HG02798 (cell line): ENCODE measurements around the gene USP2.

ENCODE experiments used
- ATAC-seq: cut with Tn5 transposase; IDR thresholded peaks from one replicate; pipeline ENCODE4 v1.9.1; 2021; ENCODE audit warnings: mild to moderate bottlenecking; ENCODE audit not compliant: unreplicated experiment, poor library complexity

The USP2 gene

GRCh38 chr11:119347242-119347641 lies 34.2 kb downstream of the USP2 start:
- ATAC-seq, result no peak

GRCh38 chr11:119346605-119347004 lies 34.9 kb downstream of the USP2 start, which contains the start of gene MFRP:
Gene MFRP (minus strand): TSS chr11:119346705. CDS start chr11:119346513, 192 bp downstream.
- no peak for ATAC-seq

- no peak for ATAC-seq
These were observed 35.8 kb downstream of the USP2 start for GRCh38 chr11:119345685-119346084.

DNA sequence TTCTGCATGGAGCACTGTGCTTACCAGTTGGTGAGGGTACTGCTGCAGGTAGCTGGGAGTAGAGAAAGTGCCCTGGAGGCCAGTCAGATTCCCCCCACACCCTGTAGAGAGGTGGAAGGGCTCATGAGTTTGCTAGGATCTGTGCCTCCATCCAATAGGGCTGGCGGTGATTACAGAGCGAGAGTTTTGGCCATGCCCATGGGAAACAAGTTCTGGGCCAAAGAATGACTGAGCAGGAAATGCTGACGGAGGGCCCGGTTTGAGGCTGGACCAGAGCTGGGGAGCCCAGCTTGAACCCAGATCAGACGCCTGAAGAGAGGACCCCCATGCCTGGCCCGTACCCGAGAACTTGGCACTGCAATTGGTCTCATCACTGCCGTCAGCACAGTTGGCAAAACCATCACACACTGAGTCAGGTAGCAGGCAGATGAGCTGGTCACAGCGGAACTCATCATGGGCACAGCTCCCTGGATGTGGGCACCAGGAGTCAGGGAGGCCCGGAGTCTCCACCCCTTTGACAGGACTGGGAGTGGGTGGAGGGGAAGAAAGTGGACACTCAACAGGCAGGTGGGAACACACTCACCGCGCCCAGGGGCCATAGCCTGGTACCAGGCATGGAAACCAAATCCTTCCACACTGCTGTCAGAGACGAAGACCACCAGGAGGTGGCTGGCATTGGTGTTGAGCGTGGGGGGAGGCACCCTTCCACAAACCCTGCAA lies 37.0 kb downstream of the USP2 start:
- no peak for ATAC-seq

- ATAC-seq, result no peak
These were observed 37.8 kb downstream of the USP2 start for GRCh38 chr11:119343726-119344125.

DNA sequence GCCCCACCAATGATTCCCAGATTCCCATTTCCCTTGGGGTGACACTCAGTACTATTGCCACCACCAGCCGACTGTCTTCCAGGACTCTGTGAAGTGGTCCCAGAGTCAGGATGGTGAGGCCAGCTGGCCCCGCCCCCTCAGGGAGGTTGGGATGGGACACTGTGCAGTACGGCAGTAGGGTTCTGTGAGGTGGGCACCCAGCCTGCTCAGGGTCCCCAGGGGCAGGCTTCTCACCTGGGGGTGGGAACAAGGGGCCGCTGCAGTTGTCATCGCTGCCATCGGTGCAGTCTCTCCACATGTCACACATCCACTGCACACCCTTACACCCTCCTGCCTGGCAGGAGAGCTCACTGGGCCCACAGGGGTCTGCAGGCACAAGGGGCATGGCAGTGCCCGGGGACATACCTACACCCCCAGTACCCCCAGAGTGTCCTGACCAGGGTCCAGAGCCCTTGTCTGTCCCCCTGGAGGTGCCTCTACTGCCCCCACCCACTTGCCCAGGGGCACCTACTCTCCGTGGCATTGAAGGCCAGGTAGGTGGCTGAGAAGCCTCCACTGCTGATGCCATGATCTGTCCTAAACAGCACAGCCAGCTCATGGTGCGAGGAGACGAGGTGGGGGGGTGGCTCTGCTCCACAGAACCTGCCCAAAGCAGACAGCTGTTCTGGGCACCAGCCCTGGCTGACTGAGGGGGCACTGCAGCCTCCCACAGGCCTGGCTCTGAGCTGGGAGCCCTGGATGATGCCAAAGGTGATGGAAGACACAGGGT lies 38.9 kb downstream of the USP2 start:
- no peak for ATAC-seq

- no peak for ATAC-seq
These were observed 39.5 kb downstream of the USP2 start for GRCh38 chr11:119342023-119342300.

DNA sequence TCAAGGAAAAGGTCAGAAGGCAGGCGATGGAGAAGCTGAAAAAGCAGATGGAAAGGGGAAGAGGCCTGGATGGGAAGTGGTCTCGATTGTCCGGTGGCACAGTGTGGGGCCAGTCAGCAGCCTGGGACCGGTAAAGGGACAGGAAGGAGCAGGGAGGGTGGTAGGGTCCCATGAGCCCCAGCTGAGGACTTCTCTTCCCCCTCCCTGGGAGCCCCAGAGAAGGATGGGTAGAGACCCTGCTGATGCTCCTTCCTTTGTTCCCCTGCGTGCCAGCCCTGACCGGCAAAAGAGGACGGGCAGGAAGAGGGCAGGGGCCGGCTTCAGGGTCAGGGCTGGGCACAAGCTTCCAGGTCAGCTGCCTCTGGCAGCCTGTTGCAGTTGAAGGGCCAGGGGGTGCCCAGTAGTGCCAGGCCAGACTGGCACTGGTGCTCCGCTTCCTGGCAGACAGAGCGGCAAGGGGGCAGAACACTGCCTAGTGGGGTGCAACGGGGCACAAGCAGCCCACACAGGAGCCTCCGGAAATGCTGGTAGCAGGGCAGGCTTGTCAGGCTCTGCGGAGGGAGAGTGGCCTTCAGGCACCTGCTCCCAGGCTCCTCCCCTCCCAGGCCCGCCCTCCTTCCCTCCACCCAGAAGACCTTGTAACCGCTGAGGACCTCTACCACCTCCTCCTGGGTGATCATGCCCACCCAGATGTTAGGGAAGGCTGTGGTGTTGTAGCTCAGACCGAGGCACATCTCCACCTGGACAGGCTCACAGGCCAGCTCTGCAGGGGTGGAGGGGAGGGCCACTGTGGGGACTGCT lies 40.1 kb downstream of the USP2 start:
- ATAC-seq, result no peak

GRCh38 chr11:119340335-119341221 lies 40.9 kb downstream of the USP2 start, which contains the start of gene C1QTNF5:
Gene C1QTNF5 (minus strand): TSS chr11:119340883. CDS start chr11:119340397, 486 bp downstream.
- no peak for ATAC-seq

DNA sequence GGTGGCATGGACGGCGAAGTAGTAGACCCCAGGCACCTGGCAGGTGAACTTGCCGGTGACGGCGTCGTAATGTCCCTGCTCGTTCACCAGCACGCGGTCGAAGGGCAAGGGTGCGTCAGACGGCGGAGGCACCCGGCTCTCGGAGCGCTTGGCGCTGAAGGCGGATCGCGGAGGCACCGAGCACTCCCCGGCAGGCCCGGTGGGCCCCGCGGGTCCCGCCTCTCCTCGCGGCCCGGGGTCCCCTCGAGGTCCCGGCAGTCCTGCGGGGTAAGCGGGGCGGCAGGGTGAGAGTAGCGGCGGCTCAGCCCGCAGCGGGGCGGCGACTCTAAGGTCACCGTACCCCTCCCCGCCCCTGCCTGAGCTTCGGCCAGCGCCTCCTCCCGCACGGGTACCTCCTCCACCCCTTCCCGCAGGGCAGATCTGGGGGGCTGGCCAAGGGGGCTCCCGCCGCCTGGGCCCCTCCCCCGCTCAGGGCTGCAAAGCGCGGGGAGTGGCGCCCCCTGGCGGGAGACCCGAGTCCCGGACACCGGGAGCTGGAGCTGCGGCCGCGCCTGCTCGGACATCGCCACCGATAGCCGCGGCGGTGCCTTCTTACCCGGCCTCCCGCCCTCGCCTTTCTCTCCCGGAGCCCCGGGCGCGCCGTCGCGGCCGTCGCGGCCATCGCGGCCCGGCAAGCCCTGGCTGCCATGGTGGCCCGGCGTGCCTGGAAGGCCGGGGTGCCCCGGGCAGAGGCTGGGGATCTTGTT lies 41.7 kb downstream of the USP2 start:
- ATAC-seq, result peak; percentile 36

- ATAC-seq, result no peak
These were observed 42.4 kb downstream of the USP2 start for GRCh38 chr11:119338965-119339588.

DNA sequence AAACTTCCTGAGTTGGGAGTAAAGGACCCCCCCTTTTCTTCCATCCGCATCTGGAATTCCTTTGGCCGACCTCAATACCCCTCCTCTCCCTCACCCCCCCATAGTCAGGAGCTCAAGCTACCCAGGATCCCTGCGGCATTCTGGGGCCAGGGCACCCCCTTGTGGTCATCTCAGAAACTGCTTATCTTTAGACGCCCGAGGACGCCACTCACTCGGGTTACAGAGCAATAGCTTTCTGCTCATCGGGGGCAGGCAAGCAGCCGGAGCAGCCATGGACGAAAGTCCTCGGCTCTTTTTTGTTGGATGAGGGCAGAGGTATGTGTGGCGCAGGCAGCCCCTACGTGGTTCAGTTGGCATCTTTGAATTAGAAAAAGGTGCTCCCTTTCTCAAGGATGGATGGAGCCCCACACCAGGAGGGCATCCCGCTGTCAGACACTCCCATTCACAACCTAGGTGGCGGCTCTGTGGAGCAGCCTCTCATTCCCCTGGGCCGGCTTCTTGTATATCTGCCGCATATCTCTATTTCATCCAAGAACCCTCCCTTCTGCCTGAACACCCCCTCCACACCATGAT lies 43.1 kb downstream of the USP2 start:
- peak; percentile 22 for ATAC-seq

GRCh38 chr11:119337581-119338317 lies 43.7 kb downstream of the USP2 start:
- no peak for ATAC-seq

DNA sequence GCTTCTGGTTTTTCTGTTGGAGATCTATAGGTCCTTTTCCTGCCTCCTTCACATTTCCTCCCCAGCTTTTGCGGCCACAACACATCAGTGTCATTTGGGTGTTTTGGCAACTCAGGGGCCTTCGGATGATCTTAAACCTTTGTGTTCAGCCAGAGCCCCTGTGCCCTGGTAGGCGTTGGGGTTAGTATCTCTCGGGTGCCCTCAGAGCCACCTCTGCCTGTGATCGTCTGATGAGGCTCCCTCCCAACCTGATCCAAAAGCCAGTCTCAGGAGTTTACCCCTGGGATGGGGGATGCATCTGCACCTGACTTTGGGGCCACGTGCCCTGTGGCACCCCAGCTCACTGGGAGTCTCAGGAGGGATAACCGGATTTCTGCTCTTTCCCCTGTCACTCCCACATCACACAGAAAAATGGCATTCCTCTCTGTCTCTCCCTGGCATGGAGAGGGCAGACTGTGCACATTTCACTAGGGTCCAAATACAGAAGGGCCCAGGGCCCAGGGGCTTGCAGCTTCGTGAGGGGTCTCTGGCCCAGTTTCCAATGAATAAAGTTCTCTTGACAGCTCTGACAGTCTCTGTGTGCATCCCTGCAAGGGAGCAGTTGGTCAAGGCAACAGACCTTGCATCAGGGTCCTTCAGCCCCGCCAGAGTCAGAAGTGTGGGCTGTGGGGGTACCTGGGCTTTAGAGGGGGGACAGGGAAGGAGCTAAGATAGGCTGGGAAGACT lies 44.6 kb downstream of the USP2 start:
- no peak for ATAC-seq

DNA sequence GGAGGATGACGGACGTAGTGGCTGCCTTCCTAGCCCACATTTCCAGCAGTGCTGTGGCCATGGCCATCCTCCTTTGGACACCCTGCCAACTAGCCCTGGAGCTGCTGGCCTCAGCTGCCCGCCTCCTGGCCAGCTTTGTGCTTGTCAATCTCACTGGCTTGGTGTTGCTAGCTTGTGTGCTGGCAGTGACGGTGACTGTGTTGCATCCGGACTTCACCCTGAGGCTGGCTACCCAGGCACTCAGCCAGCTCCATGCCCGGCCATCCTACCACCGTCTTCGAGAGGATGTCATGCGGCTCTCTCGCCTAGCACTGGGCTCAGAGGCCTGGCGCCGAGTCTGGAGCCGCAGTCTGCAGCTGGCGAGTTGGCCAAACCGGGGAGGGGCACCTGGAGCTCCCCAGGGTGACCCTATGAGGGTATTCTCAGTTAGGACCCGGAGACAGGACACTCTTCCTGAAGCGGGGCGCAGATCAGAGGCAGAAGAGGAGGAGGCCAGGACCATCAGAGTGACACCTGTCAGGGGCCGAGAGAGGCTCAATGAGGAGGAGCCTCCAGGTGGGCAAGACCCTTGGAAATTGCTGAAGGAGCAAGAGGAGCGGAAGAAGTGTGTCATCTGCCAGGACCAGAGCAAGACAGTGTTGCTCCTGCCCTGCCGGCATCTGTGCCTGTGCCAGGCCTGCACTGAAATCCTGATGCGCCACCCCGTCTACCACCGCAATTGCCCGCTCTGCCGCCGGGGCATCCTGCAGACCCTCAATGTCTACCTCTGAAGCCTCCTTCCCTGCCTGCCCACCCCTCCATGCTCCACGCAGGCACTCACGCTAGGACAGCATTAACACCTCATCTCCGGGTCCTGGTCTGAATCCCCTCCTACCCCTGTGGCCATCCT lies 45.6 kb downstream of the USP2 start:
- ATAC-seq, result no peak

DNA sequence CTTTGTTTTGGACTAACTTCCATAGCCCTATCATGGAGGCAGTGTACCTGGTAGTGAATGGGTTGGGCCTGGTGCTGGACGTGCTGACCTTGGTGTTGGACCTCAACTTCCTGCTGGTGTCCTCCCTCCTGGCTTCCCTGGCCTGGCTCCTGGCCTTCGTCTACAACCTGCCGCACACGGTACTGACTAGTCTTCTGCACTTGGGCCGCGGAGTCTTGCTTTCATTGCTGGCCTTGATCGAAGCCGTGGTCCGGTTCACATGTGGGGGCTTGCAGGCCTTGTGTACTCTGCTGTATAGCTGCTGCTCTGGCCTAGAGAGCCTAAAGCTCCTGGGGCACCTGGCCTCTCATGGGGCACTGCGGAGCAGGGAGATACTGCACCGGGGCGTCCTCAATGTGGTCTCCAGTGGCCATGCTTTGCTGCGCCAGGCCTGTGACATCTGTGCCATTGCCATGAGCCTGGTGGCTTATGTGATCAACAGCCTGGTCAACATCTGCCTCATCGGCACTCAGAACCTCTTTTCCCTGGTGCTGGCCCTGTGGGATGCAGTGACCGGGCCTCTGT lies 46.3 kb downstream of the USP2 start:
- no peak for ATAC-seq
